ENCODE data around the gene DNM2.

The DNM2 gene

GRCh38 chr19:10719466-10719961 lies 1.6 kb downstream of the DNM2 start:
- H3K27ac ChIP-seq: peak overlapping the region; percentile 98
- TF ChIP-seq ZFX (IDR thresholded peaks at IDR 0.05): no peak
- TF ChIP-seq, protein P1, sequence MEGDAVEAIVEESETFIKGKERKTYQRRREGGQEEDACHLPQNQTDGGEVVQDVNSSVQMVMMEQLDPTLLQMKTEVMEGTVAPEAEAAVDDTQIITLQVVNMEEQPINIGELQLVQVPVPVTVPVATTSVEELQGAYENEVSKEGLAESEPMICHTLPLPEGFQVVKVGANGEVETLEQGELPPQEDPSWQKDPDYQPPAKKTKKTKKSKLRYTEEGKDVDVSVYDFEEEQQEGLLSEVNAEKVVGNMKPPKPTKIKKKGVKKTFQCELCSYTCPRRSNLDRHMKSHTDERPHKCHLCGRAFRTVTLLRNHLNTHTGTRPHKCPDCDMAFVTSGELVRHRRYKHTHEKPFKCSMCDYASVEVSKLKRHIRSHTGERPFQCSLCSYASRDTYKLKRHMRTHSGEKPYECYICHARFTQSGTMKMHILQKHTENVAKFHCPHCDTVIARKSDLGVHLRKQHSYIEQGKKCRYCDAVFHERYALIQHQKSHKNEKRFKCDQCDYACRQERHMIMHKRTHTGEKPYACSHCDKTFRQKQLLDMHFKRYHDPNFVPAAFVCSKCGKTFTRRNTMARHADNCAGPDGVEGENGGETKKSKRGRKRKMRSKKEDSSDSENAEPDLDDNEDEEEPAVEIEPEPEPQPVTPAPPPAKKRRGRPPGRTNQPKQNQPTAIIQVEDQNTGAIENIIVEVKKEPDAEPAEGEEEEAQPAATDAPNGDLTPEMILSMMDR (conservative IDR thresholded peaks at IDR 0.05): no peak

- TF ChIP-seq, protein P1 (conservative IDR thresholded peaks at IDR 0.05): no peak
- no peak for TF ChIP-seq ZFX (IDR thresholded peaks at IDR 0.05)
- H3K27ac ChIP-seq: no peak overlapping the region
These were observed 2.8 kb downstream of the DNM2 start for GRCh38 chr19:10720607-10721125.

DNA sequence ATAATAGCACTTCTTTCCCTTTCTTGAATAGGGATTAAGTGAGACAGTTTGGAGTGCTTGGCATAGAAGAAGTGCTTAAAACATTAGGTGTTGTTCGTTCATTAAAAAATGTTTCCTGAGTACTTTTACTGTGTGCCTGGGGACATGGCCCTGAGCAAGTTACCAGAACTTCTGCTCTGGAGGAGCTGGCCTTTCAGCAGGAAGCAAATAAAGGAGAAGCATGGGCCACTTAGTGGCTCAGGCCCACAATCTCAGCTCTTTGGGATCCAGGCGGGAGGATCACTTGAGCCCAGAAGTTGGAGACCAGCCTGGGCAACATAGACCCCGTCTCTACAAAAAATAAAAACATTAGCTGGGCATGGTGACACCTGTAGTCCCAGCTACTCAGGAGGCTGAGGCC lies 5.7 kb downstream of the DNM2 start:
- no peak for TF ChIP-seq ZFX (IDR thresholded peaks at IDR 0.05)
- TF ChIP-seq, protein P1 (conservative IDR thresholded peaks at IDR 0.05): no peak
- no peak overlapping the region for H3K27ac ChIP-seq

DNA sequence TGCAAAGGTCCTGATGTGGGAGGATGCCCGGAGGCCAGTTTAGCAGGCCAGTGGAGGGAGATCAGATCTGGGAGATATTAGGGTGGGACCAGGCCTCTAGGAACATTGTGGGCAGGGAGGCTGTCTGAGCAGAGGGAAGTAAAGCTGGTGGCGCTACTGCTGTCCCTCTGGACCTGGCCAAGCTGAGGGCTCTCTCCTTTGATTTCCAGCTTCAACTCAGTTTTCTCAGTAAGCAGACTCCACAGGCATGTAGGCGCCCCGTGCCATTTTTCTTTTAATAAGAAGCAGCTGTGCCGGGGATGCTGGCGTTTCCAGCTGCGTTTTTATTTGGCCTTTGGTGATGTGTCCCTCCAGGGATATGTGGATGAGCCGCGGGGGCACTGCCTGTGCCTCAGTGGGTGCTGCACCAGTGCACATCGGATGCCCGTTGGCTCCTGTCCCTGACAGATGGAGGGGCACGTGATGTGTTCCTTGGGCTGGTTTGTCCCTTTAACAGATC lies 6.7 kb downstream of the DNM2 start:
- no peak overlapping the region for H3K27ac ChIP-seq
- TF ChIP-seq, protein P1 (conservative IDR thresholded peaks at IDR 0.05): no peak
- TF ChIP-seq ZFX (IDR thresholded peaks at IDR 0.05): no peak

DNA sequence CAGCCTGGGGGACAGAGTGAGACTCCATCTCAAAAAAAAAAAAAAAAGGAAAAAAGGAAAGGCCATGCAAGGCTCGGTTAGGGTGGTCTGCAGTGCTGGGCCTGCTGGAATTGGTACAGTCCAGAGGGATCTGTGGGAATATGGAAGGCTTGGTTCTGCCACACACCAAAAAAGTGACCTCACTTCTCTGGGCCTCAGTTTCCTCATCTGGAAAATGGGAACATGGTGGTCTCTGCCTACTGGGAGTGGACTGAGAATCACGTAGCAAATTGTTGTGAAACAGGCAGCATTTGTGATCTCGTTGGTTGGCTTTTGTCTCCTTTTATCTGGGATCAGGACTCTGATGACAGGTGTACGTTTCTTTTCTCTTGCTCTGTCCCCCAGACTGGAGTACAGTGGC lies 7.5 kb downstream of the DNM2 start:
- no peak overlapping the region for H3K27ac ChIP-seq
- TF ChIP-seq, protein P1 (conservative IDR thresholded peaks at IDR 0.05): no peak
- TF ChIP-seq ZFX (IDR thresholded peaks at IDR 0.05): no peak

- TF ChIP-seq ZFX (IDR thresholded peaks at IDR 0.05): no peak
- TF ChIP-seq, protein P1 (conservative IDR thresholded peaks at IDR 0.05): no peak
- no peak overlapping the region for H3K27ac ChIP-seq
These were observed 8.4 kb downstream of the DNM2 start for GRCh38 chr19:10726268-10726667.

DNA sequence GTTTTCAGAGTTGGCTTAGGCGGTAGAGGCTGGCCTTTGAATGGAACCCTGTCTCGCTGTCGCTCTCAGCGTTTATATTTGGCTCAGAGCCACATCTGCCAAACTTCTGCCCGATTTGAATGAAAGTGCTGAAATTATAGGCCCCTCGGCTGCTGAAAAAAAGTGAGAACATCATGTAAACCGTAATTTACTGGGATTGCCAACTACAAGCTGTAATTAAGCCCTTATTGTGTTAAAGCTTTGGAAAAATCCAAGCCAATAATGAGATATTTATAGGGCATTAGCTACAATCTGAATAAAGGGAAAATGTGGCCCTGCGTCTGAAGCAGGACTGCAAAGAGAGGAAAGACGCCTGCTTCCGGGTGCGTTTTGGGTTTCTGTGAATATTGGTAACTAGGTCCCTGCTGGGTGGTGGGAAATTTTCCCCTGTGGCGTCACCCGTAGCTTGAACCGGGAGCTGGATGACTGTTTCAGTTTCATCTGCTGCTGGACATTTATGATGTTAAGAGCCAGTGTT lies 9.9 kb downstream of the DNM2 start:
- no peak for TF ChIP-seq ZFX (IDR thresholded peaks at IDR 0.05)
- TF ChIP-seq, protein P1 (conservative IDR thresholded peaks at IDR 0.05): no peak
- H3K27ac ChIP-seq: no peak overlapping the region
